NCI-H2227 (cell line): Measurements from ENCODE around the gene GAB1.

ENCODE experiments used
- DNase-seq: peaks from one replicate; lab custom pipeline; 2025; ENCODE audit not compliant: unreplicated experiment; lab: John Stamatoyannopoulos, UW

The GAB1 gene

GRCh38 chr4:143383005-143383574, 46.4 kb downstream of the GAB1 start:
- DNase-seq: no peak

GRCh38 chr4:143384381-143384994, 47.8 kb downstream of the GAB1 start:
- DNase-seq: no peak

GRCh38 chr4:143386812-143387211, 50.1 kb downstream of the GAB1 start:
- no peak for DNase-seq

- no peak for DNase-seq
Measured at GRCh38 chr4:143389579-143390195, 53.0 kb downstream of the GAB1 start.

- DNase-seq: no peak
Measured at GRCh38 chr4:143390764-143391163, 54.1 kb downstream of the GAB1 start.

- DNase-seq: no peak
Measured at GRCh38 chr4:143391261-143391660, 54.6 kb downstream of the GAB1 start.

GRCh38 chr4:143391895-143392294, 55.2 kb downstream of the GAB1 start:
- DNase-seq: no peak

- no peak for DNase-seq
Measured at GRCh38 chr4:143393195-143393594, 56.5 kb downstream of the GAB1 start.

GRCh38 chr4:143394739-143395453, 58.2 kb downstream of the GAB1 start:
- no peak for DNase-seq

GRCh38 chr4:143396695-143397094, 60.0 kb downstream of the GAB1 start:
- DNase-seq: no peak

GRCh38 chr4:143397335-143397734, 60.7 kb downstream of the GAB1 start:
- no peak for DNase-seq

GRCh38 chr4:143397887-143398286, 61.2 kb downstream of the GAB1 start:
- no peak for DNase-seq

- DNase-seq: peak; percentile 59
Measured at GRCh38 chr4:143399113-143399949, 62.7 kb downstream of the GAB1 start.

- DNase-seq: no peak
Measured at GRCh38 chr4:143400082-143400481, 63.4 kb downstream of the GAB1 start.

GRCh38 chr4:143402776-143403552, 66.3 kb downstream of the GAB1 start:
- no peak for DNase-seq

- DNase-seq: no peak
Measured at GRCh38 chr4:143403553-143403820, 66.8 kb downstream of the GAB1 start.

- DNase-seq: no peak
Measured at GRCh38 chr4:143404555-143404954, 67.9 kb downstream of the GAB1 start.

GRCh38 chr4:143405075-143405730, 68.5 kb downstream of the GAB1 start:
- DNase-seq: no peak

- DNase-seq: no peak
Measured at GRCh38 chr4:143406523-143406922, 69.8 kb downstream of the GAB1 start.

- no peak for DNase-seq
Measured at GRCh38 chr4:143407474-143407873, 70.8 kb downstream of the GAB1 start.
